ENCODE data around the gene DNAH17. TPM values are rescaled to one million over a fixed set of nuclear protein-coding genes. Genes with fewer than 3 reads are reported as not detected.

The DNAH17 gene
- total RNA-seq, 2 donors from 2014 or later = 0.13 to 0.64 TPM

DNA sequence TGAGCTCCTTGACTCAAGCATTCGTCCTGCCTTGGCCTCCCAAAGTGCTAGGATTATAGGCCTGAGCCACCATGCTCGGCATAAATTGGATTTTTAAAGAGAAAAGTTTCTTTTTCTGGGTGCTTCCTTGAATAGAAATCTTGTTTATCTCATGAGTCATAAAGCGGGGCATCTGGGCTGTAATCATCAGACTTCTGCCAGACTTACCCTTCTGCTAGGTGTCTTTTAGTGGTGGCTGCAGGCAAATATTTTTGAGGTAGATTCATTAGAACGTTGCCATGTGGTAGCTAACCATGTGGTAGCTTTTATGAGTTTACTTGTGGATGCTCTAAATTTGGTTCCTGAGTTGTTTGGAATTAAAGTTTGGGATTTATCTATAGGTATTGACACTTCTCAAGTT is 185.4 kb downstream of the DNAH17 start:
- no peak overlapping the region for H3K27ac ChIP-seq (ENCODE audit: low read depth, low read length)

DNA sequence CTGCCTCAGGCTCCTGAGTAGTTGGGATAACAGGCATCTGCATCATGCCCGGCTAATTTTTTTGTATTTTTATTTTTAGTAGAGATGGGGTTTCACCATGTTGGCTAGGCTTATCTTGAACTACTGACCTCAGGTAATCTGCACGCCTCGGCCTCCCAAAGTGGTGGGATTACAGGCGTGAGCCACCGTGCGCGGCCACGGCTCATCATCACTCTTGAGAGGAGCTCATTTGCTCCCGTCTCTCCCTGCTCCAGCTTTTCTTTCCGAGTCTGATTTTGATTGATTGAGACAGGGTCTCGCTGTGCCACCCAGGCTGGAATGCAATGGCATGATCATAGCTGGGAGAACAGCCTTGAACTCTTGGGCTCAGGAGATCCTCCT is 186.2 kb downstream of the DNAH17 start:
- no peak overlapping the region for H3K4me3 ChIP-seq (ENCODE audit: low read length)
- H3K4me1 Mint-ChIP-seq = peaks cover 22% of the 10 kb centered on the region
- no peaks in the 10 kb centered on the region for H3K27me3 ChIP-seq (ENCODE audit: control insufficient read depth, insufficient read depth, low read length, poor library complexity, severe bottlenecking)
- no peaks in the 10 kb centered on the region for H3K4me1 ChIP-seq (ENCODE audit: control insufficient read depth, insufficient read depth, low read length)
- H3K9ac ChIP-seq (ENCODE audit: extremely low read depth, low read length, poor library complexity, severe bottlenecking) = no peak overlapping the region
- H3K9me3 Mint-ChIP-seq = no peaks in the 10 kb centered on the region
- peaks cover 38% of the 10 kb centered on the region for H3K36me3 Mint-ChIP-seq (ENCODE audit: low read depth)
- H3K27ac Mint-ChIP-seq = peak overlapping the region; percentile 92
- no peak for DNase-seq
- H3K27ac ChIP-seq (ENCODE audit: low read depth, low read length) = no peak overlapping the region
- peaks cover 38% of the 10 kb centered on the region for H3K36me3 ChIP-seq (ENCODE audit: control insufficient read depth, insufficient read depth, low read length)
- 98 to 100% methylated on average over 10 to 11 of the region's 11 CpGs for WGBS, 2 experiments (ENCODE audit: insufficient coverage in 1 of 2, insufficient read length in 1 of 2)
- TF ChIP-seq, protein P1, sequence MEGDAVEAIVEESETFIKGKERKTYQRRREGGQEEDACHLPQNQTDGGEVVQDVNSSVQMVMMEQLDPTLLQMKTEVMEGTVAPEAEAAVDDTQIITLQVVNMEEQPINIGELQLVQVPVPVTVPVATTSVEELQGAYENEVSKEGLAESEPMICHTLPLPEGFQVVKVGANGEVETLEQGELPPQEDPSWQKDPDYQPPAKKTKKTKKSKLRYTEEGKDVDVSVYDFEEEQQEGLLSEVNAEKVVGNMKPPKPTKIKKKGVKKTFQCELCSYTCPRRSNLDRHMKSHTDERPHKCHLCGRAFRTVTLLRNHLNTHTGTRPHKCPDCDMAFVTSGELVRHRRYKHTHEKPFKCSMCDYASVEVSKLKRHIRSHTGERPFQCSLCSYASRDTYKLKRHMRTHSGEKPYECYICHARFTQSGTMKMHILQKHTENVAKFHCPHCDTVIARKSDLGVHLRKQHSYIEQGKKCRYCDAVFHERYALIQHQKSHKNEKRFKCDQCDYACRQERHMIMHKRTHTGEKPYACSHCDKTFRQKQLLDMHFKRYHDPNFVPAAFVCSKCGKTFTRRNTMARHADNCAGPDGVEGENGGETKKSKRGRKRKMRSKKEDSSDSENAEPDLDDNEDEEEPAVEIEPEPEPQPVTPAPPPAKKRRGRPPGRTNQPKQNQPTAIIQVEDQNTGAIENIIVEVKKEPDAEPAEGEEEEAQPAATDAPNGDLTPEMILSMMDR (conservative IDR thresholded peaks at IDR 0.05) = no peak
- H3K27me3 Mint-ChIP-seq (ENCODE audit: insufficient read depth) = no peaks in the 10 kb centered on the region
- H3K9me3 ChIP-seq (ENCODE audit: control insufficient read depth, low read length) = no peaks in the 10 kb centered on the region
- no peak overlapping the region for H3K4me3 Mint-ChIP-seq

More for the DNA sequence above, 185.4 kb downstream of the DNAH17 start:
- TF ChIP-seq, protein P1 (conservative IDR thresholded peaks at IDR 0.05) = no peak
- 88 to 97% methylated on average over 3 to 4 of the region's 4 CpGs for WGBS, 2 experiments (ENCODE audit: insufficient coverage in 1 of 2, insufficient read length in 1 of 2)
- H3K9me3 ChIP-seq (ENCODE audit: control insufficient read depth, low read length) = no peaks in the 10 kb centered on the region
- H3K9me3 Mint-ChIP-seq = no peaks in the 10 kb centered on the region
- no peak for DNase-seq
- H3K27me3 ChIP-seq (ENCODE audit: control insufficient read depth, insufficient read depth, low read length, poor library complexity, severe bottlenecking) = no peaks in the 10 kb centered on the region
- H3K9ac ChIP-seq (ENCODE audit: extremely low read depth, low read length, poor library complexity, severe bottlenecking) = no peak overlapping the region
- H3K4me3 ChIP-seq (ENCODE audit: low read length) = no peak overlapping the region
- H3K27me3 Mint-ChIP-seq (ENCODE audit: insufficient read depth) = no peaks in the 10 kb centered on the region
- H3K4me1 ChIP-seq (ENCODE audit: control insufficient read depth, insufficient read depth, low read length) = no peaks in the 10 kb centered on the region
- H3K36me3 Mint-ChIP-seq (ENCODE audit: low read depth) = peaks cover 42% of the 10 kb centered on the region
- peaks cover 45% of the 10 kb centered on the region for H3K36me3 ChIP-seq (ENCODE audit: control insufficient read depth, insufficient read depth, low read length)
- no peak overlapping the region for H3K4me3 Mint-ChIP-seq
- H3K27ac Mint-ChIP-seq = peak overlapping the region; percentile 92
- peaks cover 17% of the 10 kb centered on the region for H3K4me1 Mint-ChIP-seq

DNA sequence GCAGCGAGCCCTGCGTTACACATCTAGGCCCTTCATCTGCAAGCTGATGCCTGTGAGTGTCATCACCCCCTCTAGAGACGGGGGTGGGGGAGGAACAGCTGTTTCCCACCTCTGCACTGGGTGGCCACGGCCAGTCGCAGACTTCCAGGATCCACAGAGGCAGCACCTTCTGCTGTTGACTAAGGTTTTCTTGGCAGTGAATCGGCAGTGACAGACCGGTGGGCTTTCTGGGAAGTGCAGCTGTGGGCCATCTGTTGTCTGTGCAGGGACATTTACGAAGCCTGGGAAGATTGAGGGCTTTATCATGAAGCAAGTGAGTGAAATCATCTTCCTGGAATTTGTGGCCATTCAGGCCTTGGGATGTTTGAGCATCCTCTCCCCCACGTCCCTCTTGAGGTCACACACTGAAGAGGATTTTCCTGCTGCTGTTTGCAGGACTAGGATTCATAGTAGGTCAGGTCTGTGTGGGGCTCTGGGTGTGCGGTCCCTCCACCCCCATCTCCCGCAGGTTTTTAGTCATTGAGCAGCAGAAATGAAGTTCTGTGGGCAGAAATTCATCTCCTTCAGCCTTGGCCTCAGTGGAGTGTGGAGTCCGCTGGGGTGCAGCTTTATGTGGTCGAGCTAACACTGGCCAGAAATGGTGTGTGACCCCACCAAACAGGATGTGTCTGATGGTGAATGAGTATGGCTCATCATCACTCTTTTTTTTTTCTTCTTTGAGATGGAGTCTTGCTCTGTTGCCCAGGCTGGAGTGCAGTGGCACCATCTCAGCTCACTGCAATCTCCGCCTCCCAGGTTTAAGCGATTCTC is 186.8 kb downstream of the DNAH17 start:
- H3K4me1 ChIP-seq (ENCODE audit: control insufficient read depth, insufficient read depth, low read length) = peaks cover 4% of the 10 kb centered on the region
- peaks cover 32% of the 10 kb centered on the region for H3K36me3 ChIP-seq (ENCODE audit: control insufficient read depth, insufficient read depth, low read length)
- Mint-ChIP-seq H3K27ac (peak overlapping the region; percentile 59), H3K36me3 (ENCODE audit: low read depth) (peaks cover 34% of the 10 kb centered on the region), H3K4me3 (no peak overlapping the region), H3K27me3 (ENCODE audit: insufficient read depth) (no peaks in the 10 kb centered on the region), H3K9me3 (no peaks in the 10 kb centered on the region), H3K4me1 (peaks cover 28% of the 10 kb centered on the region)
- H3K9ac ChIP-seq (ENCODE audit: extremely low read depth, low read length, poor library complexity, severe bottlenecking) = no peak overlapping the region
- DNase-seq = peak; percentile 90
- TF ChIP-seq, protein P1 (conservative IDR thresholded peaks at IDR 0.05) = peak; percentile 62
- no peaks in the 10 kb centered on the region for H3K9me3 ChIP-seq (ENCODE audit: control insufficient read depth, low read length)
- no peaks in the 10 kb centered on the region for H3K27me3 ChIP-seq (ENCODE audit: control insufficient read depth, insufficient read depth, low read length, poor library complexity, severe bottlenecking)
- no peak overlapping the region for H3K27ac ChIP-seq (ENCODE audit: low read depth, low read length)
- no peak overlapping the region for H3K4me3 ChIP-seq (ENCODE audit: low read length)
- WGBS, 2 experiments (ENCODE audit: insufficient coverage in 1 of 2, insufficient read length in 1 of 2) = 76 to 85% methylated on average over 13 to 15 of the region's 15 CpGs

All from endodermal cell (in vitro differentiated cells).